NCI-H1694 (cell line): ENCODE results near the gene DNMT1.
A peak's percentile ranks its signal among the peaks of the same experiment; 100 is the strongest.
"Not testable (repeated sequence)": the region's sequence is repeated elsewhere in the genome, so short reads cannot be mapped to it uniquely, and the experiment has no call there.

Source experiments
- DNase-seq: peaks from one replicate; lab custom pipeline; 2025; lab: John Stamatoyannopoulos, UW

The DNMT1 gene

GRCh38 chr19:10194500-10195198 is at the start of gene DNMT1:
TSS of gene DNMT1 (minus strand) at chr19:10194953. CDS start at chr19:10194899, 54 bp downstream.
- DNase-seq, result peak; percentile 92

GRCh38 chr19:10243606-10244005 is 48.9 kb upstream of the DNMT1 start:
- DNase-seq, result no peak

GRCh38 chr19:10241826-10242449 is 47.2 kb upstream of the DNMT1 start:
- DNase-seq, result not testable (repeated sequence)

- no peak for DNase-seq
Measured at GRCh38 chr19:10238172-10238783, 43.5 kb upstream of the DNMT1 start.

- no peak for DNase-seq
Measured at GRCh38 chr19:10237702-10238101, 42.9 kb upstream of the DNMT1 start.

- DNase-seq, result not testable (repeated sequence)
Measured at GRCh38 chr19:10235409-10235808, 40.7 kb upstream of the DNMT1 start.

GRCh38 chr19:10235003-10235402 is 40.2 kb upstream of the DNMT1 start:
- DNase-seq, result no peak

GRCh38 chr19:10233946-10234345 is 39.2 kb upstream of the DNMT1 start:
- DNase-seq, result no peak

GRCh38 chr19:10231612-10232228 is 37.0 kb upstream of the DNMT1 start:
- no peak for DNase-seq

GRCh38 chr19:10230861-10231611 is 36.3 kb upstream of the DNMT1 start, which contains the start of gene S1PR2:
TSS of gene S1PR2 (minus strand) at chr19:10231331. CDS start at chr19:10224905, 6,426 bp downstream.
- no peak for DNase-seq

GRCh38 chr19:10230173-10230860 is 35.6 kb upstream of the DNMT1 start:
- DNase-seq, result no peak

GRCh38 chr19:10228920-10229319 is 34.2 kb upstream of the DNMT1 start:
- DNase-seq, result peak; percentile 28

GRCh38 chr19:10228393-10228792 is 33.6 kb upstream of the DNMT1 start:
- DNase-seq, result no peak

GRCh38 chr19:10227026-10227971 is 32.5 kb upstream of the DNMT1 start:
- DNase-seq, result no peak

GRCh38 chr19:10226376-10227025 is 31.7 kb upstream of the DNMT1 start:
- DNase-seq, result no peak

GRCh38 chr19:10226021-10226375 is 31.2 kb upstream of the DNMT1 start:
- no peak for DNase-seq

- DNase-seq, result no peak
Measured at GRCh38 chr19:10224337-10224736, 29.6 kb upstream of the DNMT1 start.

GRCh38 chr19:10223488-10224213 is 28.9 kb upstream of the DNMT1 start:
- DNase-seq, result no peak
